HG02678 (cell line): ENCODE results near the gene DENND5A.

Source experiments
- ATAC-seq: cut with Tn5 transposase; IDR thresholded peaks from one replicate; pipeline ENCODE4 v1.9.1; 2021; ENCODE audit warnings: mild to moderate bottlenecking, moderate library complexity; ENCODE audit not compliant: unreplicated experiment

The DENND5A gene

GRCh38 chr11:9141186-9141585, 124.0 kb downstream of the DENND5A start:
- ATAC-seq = no peak

GRCh38 chr11:9139628-9140357, 125.4 kb downstream of the DENND5A start:
- no peak for ATAC-seq

GRCh38 chr11:9138612-9139579, 126.3 kb downstream of the DENND5A start:
- no peak for ATAC-seq

- no peak for ATAC-seq
Observed at GRCh38 chr11:9138133-9138453, 127.1 kb downstream of the DENND5A start.

GRCh38 chr11:9137293-9138132, 127.6 kb downstream of the DENND5A start:
- ATAC-seq = peak; percentile 90

- no peak for ATAC-seq
Observed at GRCh38 chr11:9136741-9137140, 128.4 kb downstream of the DENND5A start.

- no peak for ATAC-seq
Observed at GRCh38 chr11:9133956-9134355, 131.2 kb downstream of the DENND5A start.

GRCh38 chr11:9132203-9132878, 132.8 kb downstream of the DENND5A start:
- no peak for ATAC-seq

- no peak for ATAC-seq
Observed at GRCh38 chr11:9130297-9130696, 134.9 kb downstream of the DENND5A start.

- no peak for ATAC-seq
Observed at GRCh38 chr11:9126636-9127035, 138.5 kb downstream of the DENND5A start.

GRCh38 chr11:9125185-9125886, 139.8 kb downstream of the DENND5A start:
- ATAC-seq = no peak

GRCh38 chr11:9123595-9124304, 141.4 kb downstream of the DENND5A start:
- ATAC-seq = no peak

GRCh38 chr11:9121469-9121796, 143.7 kb downstream of the DENND5A start:
- ATAC-seq = no peak

- no peak for ATAC-seq
Observed at GRCh38 chr11:9120664-9121468, 144.3 kb downstream of the DENND5A start.

- no peak for ATAC-seq
Observed at GRCh38 chr11:9118277-9118676, 146.9 kb downstream of the DENND5A start.

GRCh38 chr11:9112075-9112474, 153.1 kb downstream of the DENND5A start:
- ATAC-seq = no peak

GRCh38 chr11:9109858-9110731, 155.1 kb downstream of the DENND5A start:
- no peak for ATAC-seq

GRCh38 chr11:9104580-9104979, 160.6 kb downstream of the DENND5A start:
- no peak for ATAC-seq
